Hematopoietic multipotent progenitor cell treated with erythropoietin and hydrocortisone succinate and interleukin-3 and kit ligand, for 17 days (in vitro differentiated cells): ENCODE measurements around the gene WDR74.
"Not testable (repeated sequence)": the region's sequence is repeated elsewhere in the genome, so short reads cannot be mapped to it uniquely, and the experiment has no call there.

Experiments
- DNase-seq: peaks from one replicate; pipeline ENCODE4 v3.0.0-alpha.2; 2015; ENCODE audit warnings: low spot score

The WDR74 gene

DNA sequence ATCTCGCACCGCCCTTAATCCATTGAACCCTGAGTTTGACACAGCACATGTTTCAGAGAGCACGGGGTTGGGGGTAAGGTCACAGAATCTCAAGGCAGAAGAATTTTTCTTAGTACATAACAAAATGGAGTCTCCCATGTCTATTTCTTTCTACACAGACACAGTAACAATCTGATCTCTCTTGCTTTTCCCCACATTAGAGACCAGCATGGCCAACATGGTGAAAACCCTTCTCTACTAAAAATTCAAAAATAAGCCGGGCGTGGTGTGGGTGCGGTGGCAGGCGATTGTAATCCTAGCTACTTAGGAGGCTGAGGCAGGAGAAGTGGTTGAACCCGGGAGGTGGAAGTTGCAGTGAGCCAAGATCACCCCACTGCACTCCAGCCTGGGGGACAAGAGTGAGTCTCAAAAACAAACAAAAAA lies 19.9 kb upstream of the WDR74 start:
- DNase-seq, result not testable (repeated sequence)

GRCh38 chr11:62858201-62858600 lies 18.8 kb upstream of the WDR74 start:
- no peak for DNase-seq

DNA sequence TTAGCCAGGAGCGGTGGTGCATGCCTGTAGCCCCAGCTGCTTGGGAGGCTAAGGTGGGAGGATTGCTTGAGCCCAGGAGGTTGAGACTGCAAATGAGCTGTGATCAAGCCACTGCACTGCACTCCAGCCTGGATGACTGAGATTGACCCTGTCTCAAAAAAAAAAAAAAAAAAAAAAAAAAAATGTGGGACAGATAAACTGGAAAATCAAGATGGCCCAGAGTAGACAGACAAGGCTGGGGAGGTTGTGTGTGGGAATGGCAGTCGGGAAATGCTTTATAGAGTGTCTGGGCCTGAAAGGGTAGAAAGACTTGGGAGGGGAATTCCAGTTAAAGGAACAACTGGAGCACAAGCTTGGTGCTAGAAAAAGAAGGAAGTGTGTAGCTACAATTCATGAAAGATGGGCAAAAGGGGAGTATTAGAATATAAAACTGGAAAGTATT lies 18.2 kb upstream of the WDR74 start:
- DNase-seq, result no peak

- DNase-seq, result no peak
These were observed 17.0 kb upstream of the WDR74 start for GRCh38 chr11:62856333-62856895.

- DNase-seq, result peak; percentile 98
These were observed 16.4 kb upstream of the WDR74 start for GRCh38 chr11:62855571-62856332.

- peak; percentile 52 for DNase-seq
These were observed 15.6 kb upstream of the WDR74 start for GRCh38 chr11:62854825-62855570.

GRCh38 chr11:62854013-62854824 lies 14.8 kb upstream of the WDR74 start:
- DNase-seq, result no peak

DNA sequence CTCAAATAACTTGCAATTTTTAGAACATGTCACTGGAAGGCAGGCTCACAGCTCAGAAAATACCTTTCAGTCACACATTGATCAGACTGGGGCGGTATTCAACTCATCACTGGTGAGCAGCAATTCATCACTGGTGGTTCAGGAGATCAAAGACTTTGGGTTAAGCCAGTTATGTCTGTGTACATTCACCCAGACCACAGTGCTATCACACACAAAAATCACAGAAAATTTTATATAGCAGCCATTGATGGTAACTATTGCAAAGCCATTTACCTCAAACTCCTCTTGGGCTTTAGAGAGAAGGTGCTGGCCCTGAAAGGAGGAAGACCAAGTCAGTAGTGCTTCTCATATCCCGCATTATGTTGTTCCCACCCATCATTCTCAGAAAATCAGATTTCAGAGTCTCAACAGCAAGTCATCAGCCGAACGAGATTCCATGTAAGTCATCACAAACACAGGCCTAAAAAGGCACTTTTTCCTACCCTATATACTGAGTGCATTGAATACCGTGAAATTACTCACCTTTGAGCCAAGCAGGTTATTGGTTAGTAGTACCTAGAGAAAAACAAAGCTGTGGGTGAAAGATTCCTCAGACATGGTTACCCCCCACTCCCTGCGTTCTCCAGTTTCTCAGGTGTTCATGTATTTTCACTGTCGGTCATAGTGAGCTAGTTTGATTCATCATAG lies 14.0 kb upstream of the WDR74 start:
- DNase-seq, result no peak

DNA sequence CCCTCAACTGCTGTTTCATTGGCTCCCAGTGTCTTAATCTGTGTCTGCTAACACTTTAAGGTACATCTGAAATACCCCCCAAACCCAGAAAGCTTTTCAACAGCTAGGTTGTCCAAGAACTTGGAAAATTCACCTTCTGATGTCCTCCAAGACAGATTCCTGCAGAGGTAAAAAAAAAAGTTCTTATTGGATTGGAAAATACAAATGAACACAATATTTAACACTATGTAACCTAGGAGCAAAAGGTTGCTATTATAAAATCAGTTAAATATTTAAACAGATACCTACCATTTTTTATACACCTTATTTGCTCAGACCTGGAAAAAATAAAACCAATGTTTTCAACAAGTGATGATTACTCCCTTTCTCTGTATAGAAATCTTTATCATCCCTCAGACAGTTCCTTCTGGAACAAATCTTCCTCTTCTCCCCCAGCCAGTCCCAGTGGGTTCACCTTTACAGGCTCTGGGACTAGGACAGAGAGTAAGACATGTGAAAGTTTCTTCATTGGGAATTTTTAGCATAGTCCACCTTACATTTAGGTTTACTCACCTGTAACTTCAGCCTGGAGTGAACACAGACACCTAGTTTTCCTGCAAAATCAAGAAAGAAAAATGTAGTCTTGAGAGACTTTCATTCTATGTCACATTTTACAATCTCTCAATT lies 13.3 kb upstream of the WDR74 start:
- DNase-seq, result no peak

- DNase-seq, result no peak
These were observed 12.6 kb upstream of the WDR74 start for GRCh38 chr11:62851807-62852522.

DNA sequence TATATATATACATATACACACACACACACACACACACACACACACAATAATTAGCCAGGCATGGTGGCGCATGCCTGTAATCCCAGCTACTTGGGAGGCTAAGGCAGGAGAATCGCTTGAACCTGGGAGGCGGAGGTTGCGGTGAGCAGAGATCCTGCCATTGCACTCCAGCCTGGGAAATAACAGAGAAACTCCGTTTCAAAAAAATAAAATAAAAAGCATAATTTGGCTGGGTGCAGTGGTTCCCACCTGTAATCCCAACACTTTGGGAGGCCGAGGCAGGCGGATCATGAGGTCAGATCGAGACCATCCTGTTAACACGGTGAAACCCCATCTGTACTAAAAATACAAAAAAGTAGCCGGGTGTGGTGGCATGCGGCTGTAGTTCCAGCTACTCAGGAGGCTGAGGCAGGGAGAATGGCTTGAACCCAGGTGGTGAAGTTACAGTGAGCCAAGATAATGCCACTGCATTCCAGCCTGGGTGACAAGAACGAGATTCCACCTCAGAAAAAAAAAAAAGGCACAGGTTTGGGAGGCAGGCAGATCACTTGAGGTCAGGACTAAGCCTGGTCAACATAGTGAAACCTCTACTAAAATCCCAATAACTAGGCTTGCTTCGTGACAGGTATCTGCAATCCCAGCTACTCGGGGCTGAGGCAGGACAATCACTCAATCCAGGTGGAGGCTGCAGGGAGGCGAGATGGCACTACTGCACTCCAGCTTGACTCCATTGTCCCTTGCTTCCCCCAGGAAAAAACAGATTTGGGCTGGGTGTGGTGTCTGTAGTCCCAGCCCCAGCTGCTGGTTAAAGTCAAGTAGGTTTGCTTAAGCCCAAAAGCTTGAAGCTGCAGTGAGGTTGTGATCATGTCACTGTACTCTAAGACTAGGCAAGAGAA lies 11.8 kb upstream of the WDR74 start:
- DNase-seq, result no peak

DNA sequence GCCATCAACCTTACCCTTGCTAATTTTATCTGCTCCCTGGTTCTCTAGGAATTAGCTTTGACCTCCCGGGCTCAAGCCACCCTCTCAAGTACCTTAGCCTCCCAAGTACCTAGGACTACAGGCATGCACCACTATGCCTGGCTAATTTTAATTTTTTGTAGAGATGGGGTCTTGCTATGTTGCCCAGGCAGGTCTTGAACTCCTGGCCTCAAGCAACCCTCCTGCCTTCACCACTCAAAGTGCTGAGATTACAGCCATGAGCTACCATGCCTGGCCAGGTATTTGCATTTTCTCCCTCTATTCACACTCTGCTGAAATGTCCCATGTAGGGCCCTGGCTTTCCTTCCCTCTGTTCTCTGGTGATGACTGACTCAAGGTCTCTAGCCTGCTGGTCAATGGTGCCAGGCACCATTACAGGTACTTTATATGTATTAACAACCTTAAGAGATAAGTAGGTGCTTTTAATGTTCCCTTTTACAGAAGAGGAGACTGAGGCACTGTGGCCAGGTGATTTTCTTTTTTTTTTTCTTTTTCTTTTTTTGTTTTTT lies 8.5 kb upstream of the WDR74 start:
- DNase-seq, result no peak

GRCh38 chr11:62846177-62846576 lies 6.8 kb upstream of the WDR74 start:
- DNase-seq, result no peak

DNA sequence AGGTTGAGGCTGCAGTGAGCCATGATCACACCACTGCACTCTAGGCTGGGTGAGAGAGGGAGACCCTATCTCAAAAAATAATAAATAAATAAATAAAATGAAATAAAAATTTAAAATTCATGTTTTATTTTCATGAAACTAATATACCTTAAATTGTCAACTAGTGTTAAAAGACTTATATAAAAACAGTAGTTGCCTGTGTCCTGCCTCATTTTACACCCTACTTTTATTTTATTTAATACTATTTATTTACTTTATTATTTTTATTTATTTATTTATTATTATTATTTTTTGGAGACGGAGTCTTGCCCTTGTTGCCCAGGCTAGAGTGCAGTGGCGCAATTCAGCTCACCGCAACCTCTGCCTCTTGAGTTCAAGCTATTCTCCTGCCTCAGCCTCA lies 4.8 kb upstream of the WDR74 start:
- DNase-seq, result no peak

- DNase-seq, result no peak
These were observed 4.1 kb upstream of the WDR74 start for GRCh38 chr11:62843466-62843865.

- not testable (repeated sequence) for DNase-seq
These were observed 3.5 kb upstream of the WDR74 start for GRCh38 chr11:62842891-62843290.

- DNase-seq, result no peak
These were observed 2.9 kb upstream of the WDR74 start for GRCh38 chr11:62842171-62842741.

GRCh38 chr11:62841361-62842170 lies 2.2 kb upstream of the WDR74 start:
- DNase-seq, result peak; percentile 91
